IPS-18c (cell line): ENCODE data around the gene ENSA.
"Not testable (repeated sequence)": the region's sequence is repeated elsewhere in the genome, so short reads cannot be mapped to it uniquely, and the experiment has no call there.

Experiments
- H3K4me3 ChIP-seq: 2 replicates; pipeline ENCODE4 v1.7.0; 2013; ENCODE audit warnings: low read depth, mild to moderate bottlenecking, low read length, moderate library complexity; ENCODE audit not compliant: insufficient read depth
- H3K9me3 ChIP-seq: one replicate; pipeline ENCODE4 v1.6.1; 2013; ENCODE audit warnings: mild to moderate bottlenecking, low read length, moderate library complexity; ENCODE audit not compliant: control insufficient read depth, insufficient read depth

Gene ENSA

GRCh38 chr1:150602372-150602771 is 27.0 kb downstream of the ENSA start:
- H3K9me3 ChIP-seq, H3K4me3 ChIP-seq: not testable (repeated sequence)

GRCh38 chr1:150601540-150601939 is 27.9 kb downstream of the ENSA start:
- Histone ChIP-seq H3K4me3 (no peak overlapping the region), H3K9me3 (no peaks in the 10 kb centered on the region)

- H3K9me3 ChIP-seq, H3K4me3 ChIP-seq: not testable (repeated sequence)
Observed at GRCh38 chr1:150598346-150598745, 31.1 kb downstream of the ENSA start.

GRCh38 chr1:150596976-150597375 is 32.4 kb downstream of the ENSA start:
- Histone ChIP-seq H3K4me3 (no peak overlapping the region), H3K9me3 (no peaks in the 10 kb centered on the region)

- H3K4me3 ChIP-seq: no peak overlapping the region
- no peaks in the 10 kb centered on the region for H3K9me3 ChIP-seq
Observed at GRCh38 chr1:150596095-150596892, 33.1 kb downstream of the ENSA start.

GRCh38 chr1:150582371-150582770 is 47.0 kb downstream of the ENSA start:
- Histone ChIP-seq H3K4me3 (no peak overlapping the region), H3K9me3 (no peaks in the 10 kb centered on the region)

DNA sequence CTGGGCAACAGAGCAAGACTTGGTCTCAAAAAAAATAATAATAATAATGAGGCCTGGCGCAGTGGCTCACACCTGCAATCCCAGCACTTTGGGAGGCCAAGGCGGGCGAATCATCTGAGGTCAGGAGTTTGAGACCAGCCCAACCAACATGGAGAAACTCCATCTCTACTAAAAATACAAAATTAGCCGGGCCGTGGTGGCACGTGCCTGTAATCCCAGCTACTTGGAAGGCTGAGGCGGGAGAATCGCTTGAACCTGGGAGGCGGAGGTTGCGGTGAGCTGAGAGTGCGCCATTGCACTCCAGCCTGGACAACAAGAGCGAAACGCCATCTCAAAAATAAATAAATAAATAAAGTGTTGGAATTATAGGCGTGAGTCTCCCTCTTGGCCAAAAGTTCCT is 47.5 kb downstream of the ENSA start:
- H3K9me3 ChIP-seq, H3K4me3 ChIP-seq: not testable (repeated sequence)

DNA sequence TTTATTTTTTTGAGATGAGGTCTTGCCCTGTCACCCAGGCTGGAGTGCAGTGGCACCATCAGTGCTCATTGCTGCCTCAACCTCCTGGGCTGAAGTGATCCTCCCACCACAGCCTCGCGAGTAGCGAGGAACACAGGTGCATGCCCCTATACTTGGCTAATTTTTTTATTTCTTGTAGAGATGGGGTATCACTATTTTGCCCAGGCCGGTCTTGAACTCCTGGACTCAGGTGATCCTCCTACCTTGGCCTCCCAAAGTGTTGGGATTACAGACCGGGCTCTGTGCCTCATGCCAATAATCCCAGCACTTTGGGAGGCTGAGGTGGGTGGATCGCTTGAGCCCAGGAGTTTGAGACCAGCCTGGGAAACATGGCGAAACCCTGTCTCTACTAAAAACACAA is 48.0 kb downstream of the ENSA start:
- not testable (repeated sequence) for H3K4me3 ChIP-seq, H3K9me3 ChIP-seq

GRCh38 chr1:150580966-150581365 is 48.4 kb downstream of the ENSA start:
- H3K4me3 ChIP-seq, H3K9me3 ChIP-seq: not testable (repeated sequence)

- Histone ChIP-seq H3K4me3 (peak overlapping the region; percentile 63), H3K9me3 (no peaks in the 10 kb centered on the region)
Observed at GRCh38 chr1:150579945-150580642, 49.3 kb downstream of the ENSA start.

- H3K4me3 ChIP-seq: peak within 1 kb of the TSS; percentile 86
- H3K9me3 ChIP-seq: no peaks in the 10 kb centered on the region
Observed at GRCh38 chr1:150579110-150579944, 50.1 kb downstream of the ENSA start, which contains the start of gene MCL1. TSS of gene MCL1 (minus strand) at chr1:150579610. CDS start at chr1:150579530, 80 bp downstream.

- Histone ChIP-seq H3K4me3 (peak overlapping the region; percentile 86), H3K9me3 (no peaks in the 10 kb centered on the region)
Observed at GRCh38 chr1:150578272-150579109, 50.9 kb downstream of the ENSA start.

GRCh38 chr1:150577557-150578271 is 51.7 kb downstream of the ENSA start:
- H3K9me3 ChIP-seq: no peaks in the 10 kb centered on the region
- H3K4me3 ChIP-seq: peak overlapping the region; percentile 86

GRCh38 chr1:150576794-150577556 is 52.4 kb downstream of the ENSA start:
- Histone ChIP-seq H3K9me3 (no peaks in the 10 kb centered on the region), H3K4me3 (peak overlapping the region; percentile 86)

DNA sequence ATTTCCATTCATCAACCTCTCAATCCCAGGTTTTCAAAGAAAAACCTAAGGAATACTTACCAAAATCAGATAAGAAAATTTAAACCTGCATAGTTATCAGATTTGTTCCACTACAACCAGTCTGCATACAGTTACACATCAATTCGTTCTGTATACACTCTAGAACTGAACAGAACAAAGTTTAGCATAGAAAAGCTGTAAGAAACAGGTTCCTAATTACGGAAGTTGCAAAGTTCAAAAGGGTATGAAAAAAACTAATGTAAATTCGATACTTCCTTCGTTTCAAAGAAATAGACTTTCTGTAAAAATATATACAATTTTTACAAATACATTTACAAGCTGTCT is 53.1 kb downstream of the ENSA start:
- peak overlapping the region; percentile 86 for H3K4me3 ChIP-seq
- no peaks in the 10 kb centered on the region for H3K9me3 ChIP-seq
